NCI-H1092 (cell line): ENCODE measurements around the gene YY1.

Experiments used
- DNase-seq: peaks from one replicate; lab custom pipeline; 2025; lab: John Stamatoyannopoulos, UW

YY1 gene

DNA sequence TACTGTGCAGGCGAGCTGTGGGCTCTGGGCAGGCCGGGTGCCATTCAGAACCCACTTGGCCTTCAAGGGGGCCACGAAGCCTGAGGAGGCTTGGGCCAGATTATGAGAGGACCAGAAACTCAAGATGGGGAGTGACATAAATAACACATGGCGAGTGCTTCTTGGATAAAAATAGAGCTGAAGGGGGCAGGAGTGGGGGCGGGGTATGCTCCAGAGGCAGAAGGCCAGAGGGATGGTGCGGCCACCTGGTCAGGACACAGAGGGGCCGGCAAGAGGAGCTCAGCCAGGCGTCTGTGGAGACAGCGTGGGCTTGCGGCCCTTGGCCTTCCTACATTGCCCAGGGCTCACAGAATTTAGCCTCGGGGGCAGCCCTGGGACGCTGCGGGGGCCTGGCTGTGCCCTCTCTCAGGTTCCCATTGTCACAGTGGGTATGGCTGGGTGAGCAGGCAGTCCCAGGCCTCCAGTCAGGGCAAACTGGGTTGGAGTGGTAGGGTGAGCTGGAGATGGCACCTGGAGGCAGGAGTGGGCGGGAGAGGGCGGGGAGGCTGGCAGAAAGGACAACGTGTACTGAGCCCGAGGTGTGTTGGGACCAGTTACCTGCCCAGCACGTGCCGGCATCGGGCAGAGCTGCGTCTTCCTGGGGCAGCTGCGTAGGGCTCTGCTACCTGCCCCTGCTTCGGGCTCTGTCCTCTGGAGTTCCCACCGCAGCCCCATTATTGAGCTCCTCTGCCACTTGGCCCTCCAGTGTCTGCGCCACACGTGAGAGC is 74.7 kb downstream of the YY1 start:
- no peak for DNase-seq

DNA sequence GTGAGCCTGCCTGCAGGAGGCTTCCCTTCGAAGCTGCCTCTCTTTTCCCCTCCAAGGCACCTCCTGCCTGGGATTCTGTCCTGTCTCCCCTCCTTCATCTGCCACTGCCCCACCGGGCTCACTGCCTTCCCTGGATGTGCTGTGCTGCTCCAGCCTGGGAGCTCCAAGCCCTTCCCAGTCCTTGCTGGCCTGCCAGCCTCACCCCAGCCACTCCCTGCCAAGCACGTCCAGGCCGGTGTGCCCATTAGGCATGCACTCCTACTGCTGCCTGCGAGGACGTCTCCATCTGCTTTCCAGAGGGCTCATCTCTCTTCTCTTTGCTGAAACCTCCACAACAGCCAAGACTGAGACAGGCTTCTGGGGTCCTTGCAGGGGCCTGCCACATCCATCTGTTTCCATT is 75.8 kb downstream of the YY1 start:
- no peak for DNase-seq

DNA sequence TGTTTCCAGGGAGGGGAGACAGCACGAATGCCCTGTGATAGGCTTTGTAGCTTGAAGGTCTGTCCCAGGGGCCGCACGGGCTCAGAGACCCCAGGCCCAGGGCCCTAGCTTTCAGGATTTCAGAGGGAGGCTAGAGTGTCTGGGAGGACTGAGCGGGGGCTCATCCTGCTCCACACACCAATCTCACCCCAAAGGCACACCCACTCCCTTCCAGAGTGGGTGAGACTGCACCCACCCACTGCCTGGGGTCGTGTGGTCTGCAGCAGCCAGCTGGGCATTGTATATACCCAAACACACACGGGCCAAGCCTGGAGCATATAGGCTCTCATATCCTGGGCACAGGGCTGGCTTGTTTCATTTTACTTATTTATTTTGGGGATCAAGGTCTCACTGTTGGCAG is 78.4 kb downstream of the YY1 start:
- no peak for DNase-seq

DNA sequence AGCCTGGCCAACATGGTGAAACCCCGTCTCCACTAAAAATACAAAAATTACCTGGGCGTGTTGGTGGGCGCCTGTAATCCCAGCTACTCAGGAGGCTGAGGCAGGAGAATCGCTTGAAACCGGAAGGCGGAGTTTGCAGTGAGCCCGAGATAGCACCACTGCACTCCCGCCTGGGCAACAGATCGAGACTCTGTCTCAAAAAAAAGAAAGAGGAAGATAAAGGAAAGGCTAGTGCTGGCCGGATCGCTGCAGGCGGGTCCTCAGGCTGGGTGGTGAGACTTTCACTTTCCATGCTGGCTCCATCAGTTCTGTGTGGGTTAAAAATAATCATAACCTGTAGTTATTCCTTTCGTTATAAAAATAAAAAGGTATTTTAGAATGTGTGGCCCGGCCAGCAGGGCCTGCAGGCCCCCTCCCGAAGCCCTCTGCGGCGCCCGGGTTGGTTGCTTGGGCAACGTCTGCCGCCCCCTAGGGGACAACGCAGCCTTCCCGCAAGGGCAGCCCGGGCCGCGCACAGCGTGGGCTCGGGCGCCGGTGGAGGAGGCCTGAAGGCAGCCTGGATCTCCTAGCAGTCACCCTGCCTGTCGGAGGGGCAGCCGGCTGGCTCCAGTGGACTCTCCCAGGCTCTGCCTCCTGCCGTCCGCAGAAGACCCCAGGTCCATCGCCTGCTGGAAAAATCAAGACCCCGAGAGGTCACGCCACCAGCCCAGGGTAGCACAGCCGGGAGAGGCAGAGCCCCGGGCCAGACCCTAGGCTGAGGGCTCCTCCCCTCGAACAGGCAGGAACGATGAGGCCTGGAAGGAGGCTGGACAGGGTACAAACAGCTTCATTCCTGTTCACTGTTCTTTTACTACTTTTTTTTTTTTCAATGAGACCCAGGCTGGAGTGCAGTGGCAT is 79.2 kb downstream of the YY1 start:
- DNase-seq: no peak

DNA sequence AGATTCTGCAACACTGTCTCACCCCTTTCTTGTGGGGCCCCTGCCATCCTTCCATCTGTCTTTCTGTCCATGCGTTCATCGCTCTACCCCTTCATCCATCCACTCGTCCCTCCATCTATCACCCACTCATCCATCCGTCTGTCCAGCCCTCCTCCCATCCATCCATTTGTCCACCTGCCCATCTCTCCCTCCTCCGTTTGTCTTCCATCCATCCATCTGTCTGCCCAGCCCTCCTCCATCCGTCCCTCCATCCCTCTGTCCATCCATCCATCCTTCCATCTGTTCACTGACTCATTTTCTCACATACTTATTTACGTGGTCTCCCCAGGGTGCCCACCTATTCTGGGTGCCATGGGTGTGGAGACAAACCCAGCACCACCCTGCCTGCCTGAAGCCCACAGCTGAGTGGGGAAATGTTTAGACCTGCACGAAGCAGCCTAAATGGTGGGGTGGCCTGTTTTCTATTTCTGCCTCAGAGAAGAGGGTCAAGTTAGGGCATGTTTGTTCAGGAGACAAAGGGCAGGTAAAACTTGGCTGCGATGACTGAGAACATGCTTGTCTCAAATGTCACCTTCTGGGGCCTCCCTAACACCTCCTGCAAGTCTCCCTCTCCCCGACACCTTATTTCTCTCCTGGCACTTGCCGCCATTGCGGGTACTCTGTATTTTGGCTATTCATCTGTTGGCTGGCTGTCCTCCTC is 81.4 kb downstream of the YY1 start:
- no peak for DNase-seq

DNA sequence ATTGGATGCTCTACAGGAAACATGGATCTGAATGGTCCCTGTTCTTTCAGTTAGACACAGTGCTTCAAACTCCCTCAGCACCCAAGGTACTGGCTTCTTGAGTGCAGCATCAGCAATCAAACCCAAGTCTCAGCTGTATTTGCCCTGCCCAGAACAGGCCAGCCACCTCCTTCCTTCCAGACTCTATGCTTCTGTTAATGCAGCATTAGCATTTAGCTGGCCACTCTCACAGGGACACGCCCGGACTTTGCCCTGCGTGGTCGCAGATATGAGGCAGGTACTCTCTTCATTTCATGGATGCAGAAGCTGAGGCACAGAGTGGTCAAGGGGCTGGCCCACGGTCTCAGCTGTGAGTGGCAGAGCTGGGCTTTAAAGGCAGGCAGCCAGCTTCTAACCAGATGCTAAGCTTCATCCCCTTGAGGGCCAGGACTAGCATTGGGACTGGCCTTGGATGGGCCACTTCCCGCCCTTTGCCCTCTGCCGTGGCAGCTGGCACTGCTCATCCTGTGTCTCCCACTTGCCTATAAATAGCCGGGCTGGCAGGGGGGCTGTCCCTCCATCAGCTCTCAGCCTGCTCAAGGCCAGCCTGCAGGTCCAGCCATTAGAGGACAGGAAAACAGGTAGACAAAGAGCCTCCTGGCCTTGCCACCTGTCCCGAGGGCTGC is 82.7 kb downstream of the YY1 start:
- no peak for DNase-seq

DNA sequence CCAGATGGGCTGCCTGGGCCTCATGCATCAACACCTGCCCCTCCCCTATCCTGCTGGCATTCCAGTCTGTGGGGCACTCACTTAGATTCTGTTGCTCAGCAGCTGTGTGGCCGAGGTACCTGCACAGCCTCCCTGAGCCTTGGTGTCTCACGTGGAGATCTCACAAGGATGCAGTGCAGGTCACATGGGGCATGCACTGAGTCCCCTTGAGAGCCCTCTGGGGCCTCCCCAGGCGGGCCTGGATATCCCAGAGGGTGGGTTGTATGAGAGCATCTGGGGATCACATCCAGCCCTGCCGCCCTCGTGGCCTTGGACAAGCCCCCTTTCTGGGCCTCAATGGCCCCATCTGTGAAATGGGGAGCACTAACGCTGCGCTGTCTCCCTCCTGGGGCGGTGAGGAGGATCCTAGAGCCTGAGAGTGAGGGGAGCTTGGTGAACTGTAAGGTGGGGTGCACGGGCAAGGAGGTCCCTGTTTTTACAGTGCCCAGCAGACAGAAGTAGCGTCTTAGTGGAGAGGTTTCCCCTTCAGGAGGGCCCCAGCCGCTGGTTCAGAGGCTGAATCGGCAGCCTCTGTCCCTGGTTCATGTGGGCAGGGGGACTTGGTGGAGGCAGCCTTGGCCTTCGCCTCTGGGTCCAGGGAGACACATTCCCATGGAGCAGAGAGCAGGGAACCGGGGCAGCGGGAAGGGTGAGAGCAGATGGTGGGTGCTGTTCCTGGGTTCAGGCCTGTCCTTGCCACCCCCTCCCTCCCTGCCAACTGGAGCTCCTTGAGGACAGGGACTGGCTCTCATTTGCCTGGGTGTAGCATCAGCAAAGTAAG is 83.4 kb downstream of the YY1 start:
- no peak for DNase-seq

DNA sequence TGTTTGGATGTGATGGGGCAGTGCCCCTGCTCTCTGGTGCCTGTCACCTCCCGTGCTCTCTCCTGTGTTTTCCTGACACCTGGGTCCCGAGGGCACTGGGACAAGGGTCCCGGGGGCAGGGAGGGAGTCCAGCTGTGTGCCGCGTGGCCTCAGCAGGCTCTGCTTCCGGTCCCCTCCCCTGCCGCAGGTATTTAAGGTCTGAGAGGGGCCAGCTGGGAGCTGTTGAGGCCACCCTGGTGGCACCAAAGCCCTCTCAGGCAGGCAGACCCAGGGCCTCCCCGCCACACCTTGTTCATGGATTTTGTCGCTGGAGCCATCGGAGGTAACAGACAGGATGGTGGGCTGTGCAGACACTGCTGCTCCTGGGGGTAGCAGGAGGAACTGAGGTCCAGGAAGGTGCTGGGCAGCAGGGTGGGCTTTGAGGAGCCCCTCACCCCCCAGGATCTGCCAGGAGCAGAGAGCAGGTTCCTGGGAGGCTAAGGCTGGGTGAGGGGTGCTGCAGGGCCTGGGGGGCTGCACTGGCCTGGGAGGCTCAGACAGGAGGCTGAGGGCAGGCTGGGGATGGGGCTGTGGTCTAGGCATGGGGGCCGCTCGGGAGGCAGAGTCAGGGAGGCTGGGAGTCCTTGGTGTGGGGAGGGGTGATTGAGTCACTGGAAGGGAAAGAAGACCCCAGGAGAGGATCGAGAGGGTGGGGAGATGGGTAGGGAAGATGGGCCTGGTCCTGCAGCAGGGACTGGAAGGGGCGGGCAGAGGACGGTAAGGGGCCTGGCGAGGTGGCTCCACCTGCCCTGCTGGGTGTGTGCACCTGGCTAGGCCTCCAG is 84.4 kb downstream of the YY1 start, which contains the start of gene SLC25A47:
Gene SLC25A47 (plus strand): TSS at position 219 of the 821 bp plus-strand sequence. CDS start 76 bp downstream, at position 295.
- DNase-seq: no peak

DNA sequence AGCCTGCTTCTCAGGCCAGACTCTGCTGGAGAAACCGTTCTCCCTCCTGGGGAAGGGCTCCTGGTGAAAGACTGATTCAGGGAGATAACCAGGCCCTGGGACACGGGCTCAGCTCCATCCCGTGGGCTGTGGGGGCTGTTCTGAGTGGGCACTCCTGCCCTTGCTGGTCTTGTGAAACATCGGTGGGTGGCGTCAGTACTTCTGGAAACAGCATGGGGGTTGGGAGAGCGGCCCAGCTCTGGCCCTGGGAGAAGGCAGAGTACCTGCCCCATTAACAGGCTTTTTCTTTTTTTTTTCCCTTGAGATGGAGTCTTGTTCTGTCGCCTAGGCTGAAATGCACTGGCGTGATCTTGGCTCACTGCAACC is 85.0 kb downstream of the YY1 start:
- no peak for DNase-seq

DNA sequence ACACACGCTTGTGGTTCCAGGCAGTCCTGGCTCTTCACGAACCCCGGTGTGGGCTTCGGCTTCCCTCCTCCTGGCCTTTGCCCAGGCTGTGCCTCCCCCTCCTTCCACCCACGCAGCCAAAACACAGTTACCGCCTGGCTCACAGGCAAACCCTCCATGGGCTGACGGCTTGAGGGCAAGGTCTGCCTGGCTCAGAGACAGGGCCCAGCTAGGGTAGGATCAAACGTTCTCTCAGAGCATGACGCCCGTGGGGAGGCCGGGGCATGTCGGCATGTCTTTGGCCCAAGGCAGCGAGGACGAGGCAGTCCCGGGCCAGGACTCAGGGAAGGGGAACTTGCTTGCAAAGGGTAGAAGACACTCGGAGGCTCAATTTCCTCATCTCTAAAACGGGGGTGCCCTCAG is 86.3 kb downstream of the YY1 start:
- no peak for DNase-seq

DNA sequence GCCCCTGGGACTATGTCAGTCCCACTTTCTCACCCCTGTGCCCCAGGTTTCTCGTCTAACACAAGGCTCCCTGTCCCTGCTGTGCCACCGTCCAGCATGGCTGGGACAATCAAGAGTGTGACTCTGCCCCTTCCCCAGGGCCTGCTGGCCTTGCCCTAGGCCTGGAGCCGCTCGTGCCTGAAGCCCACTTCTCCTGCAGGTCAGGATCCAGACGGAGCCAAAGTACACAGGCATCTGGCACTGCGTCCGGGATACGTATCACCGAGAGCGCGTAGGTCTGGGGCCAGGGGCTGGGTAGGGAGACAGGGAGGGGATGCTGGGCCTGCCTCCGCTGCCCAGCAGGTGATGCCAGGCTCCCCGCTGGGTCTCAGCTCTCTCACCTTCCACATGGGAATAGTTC is 87.0 kb downstream of the YY1 start:
- DNase-seq: no peak

DNA sequence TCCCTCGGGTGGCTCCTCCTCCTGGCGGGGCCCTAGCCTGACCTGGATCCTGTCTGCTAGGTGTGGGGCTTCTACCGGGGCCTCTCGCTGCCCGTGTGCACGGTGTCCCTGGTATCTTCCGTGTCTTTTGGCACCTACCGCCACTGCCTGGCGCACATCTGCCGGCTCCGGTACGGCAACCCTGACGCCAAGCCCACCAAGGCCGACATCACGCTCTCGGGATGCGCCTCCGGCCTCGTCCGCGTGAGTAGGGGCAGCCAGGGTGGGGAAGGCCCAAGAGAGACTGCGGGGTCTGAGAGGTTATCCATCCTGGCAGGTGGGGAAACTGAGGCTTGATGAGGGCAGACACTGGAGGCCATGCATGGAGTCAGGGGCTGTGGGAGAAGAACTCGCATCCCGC is 88.2 kb downstream of the YY1 start:
- DNase-seq: no peak

DNA sequence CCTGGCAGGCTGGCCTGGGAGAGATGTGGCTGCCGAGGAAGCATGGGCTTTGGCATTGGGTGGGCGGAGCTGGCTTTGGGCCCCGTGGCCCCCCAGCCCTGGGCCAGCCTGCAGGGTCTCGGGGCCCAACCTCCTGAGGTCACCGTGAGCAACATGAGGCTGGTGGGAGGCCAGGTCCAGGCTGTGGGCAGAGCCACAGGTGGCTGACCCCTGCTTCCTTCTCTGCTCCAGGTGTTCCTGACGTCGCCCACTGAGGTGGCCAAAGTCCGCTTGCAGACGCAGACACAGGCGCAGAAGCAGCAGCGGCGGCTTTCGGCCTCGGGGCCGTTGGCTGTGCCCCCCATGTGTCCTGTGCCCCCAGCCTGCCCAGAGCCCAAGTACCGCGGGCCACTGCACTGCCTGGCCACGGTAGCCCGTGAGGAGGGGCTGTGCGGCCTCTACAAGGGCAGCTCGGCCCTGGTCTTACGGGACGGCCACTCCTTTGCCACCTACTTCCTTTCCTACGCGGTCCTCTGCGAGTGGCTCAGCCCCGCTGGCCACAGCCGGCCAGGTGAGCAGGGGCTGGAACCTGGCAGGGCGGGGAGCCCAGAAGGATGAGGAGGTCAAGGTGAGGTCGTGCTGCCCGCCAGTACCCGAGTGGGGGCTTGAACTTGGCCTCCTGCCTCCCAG is 89.7 kb downstream of the YY1 start:
- DNase-seq: no peak

DNA sequence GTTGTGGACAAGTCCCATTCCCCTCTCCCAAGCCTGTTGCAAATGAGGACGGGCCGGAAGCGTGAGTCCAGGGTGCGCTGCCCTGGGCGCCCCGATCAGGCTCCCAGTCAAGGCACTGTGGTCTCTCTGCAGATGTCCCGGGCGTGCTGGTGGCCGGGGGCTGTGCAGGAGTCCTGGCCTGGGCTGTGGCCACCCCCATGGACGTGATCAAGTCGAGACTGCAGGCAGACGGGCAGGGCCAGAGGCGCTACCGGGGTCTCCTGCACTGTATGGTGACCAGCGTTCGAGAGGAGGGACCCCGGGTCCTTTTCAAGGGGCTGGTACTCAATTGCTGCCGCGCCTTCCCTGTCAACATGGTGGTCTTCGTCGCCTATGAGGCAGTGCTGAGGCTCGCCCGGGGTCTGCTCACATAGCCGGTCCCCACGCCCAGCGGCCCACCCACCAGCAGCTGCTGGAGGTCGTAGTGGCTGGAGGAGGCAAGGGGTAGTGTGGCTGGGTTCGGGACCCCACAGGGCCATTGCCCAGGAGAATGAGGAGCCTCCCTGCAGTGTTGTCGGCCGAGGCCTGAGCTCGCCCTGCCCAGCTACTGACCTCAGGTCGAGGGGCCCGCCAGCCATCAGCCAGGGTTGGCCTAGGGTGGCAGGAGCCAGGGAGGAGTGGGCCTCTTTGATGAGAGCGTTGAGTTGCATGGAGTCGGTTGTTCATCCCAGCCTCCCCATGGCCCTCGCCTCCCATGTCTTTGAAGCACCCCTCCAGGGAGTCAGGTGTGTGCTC is 90.5 kb downstream of the YY1 start:
- no peak for DNase-seq

DNA sequence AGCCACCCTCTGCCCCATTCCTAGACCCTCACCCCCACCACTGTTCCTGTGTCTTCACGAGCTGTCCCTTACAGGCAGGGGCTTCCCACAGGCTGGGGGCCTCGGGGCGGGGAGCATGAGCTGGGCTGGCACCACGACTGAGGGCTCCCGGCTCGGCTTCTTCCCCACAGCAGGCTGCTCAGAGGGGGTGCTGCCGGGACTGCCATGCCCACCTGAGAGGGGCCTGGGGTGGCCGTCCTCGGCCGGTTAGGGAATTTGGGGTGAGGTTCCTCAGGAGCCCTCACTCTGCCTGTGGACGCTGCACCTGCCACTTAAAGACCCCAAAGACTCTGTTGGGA is 91.0 kb downstream of the YY1 start:
- DNase-seq: no peak

DNA sequence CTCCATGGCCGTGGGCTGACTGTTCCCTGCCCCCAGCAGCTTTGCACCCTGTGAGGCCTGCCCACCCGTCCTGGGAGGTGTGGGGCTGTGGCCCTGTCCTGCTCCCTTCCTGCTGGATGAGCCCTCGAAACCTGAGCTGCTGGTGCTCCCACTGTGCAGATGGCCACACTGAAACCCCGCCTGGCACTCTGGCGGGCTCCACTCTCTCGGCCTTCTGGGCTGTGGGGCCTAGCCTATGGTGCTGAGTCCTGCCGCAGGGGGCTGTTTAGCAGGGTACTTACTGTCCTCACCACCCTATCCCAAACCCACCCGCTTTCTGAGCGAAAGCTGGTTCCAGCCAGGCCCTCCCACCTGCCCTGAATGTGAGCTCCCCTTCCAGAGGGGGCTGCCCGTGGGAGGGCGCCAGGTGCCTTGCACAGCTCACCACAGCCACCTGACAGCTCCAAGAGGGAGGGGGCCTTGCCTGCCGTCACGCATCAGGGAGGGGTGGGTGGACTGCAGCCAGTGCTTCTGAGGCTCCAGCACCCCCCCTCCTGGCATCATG is 91.5 kb downstream of the YY1 start:
- no peak for DNase-seq

DNA sequence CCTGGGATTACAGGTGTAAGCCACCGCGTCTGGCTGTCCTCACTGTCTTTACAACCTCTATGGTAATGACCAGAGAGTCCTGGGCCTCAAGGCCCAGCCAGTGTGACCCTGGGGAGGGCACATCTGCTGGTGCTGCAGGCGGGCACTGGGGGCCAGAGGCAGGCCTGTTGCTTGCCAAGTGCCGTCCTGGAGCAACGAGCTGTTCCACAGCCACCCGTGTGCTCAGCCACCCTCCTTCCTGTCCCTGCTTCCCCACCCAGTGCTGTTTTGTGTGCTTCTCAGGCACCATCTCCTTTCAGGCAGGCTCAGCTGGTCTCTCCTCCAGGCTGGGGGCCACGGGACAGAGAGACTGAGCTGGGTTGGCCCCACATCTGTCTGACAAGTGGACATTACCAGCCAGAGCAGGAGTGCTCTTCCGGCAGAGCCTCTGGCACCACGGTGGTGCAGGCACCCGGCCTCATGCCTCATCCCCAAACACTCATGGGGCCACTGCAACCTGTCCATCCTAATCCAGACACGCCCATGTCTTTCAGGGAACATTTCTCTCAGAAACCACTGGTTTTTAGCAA is 93.2 kb downstream of the YY1 start:
- DNase-seq: no peak
